Retinal pigment epithelial cell (primary cell): ENCODE measurements around the gene KDELR1.
"Not testable (repeated sequence)": the region's sequence is repeated elsewhere in the genome, so short reads cannot be mapped to it uniquely, and the experiment has no call there.

Source experiments
- DNase-seq: peaks from one replicate; pipeline ENCODE4 v3.0.0-alpha.2; 2010; ENCODE audit warnings: low read depth
- H3K4me3 ChIP-seq: 2 replicates; pipeline ENCODE4 v1.5.1; 2011; ENCODE audit warnings: mild to moderate bottlenecking, low read length, control low read depth, moderate library complexity
- TF ChIP-seq, protein P1 (sequence below): conservative IDR thresholded peaks from 2 replicates; pipeline ENCODE4 v1.5.1; 2011; ENCODE audit warnings: low read depth, low read length, control low read depth, inconsistent platforms

KDELR1 gene

DNA sequence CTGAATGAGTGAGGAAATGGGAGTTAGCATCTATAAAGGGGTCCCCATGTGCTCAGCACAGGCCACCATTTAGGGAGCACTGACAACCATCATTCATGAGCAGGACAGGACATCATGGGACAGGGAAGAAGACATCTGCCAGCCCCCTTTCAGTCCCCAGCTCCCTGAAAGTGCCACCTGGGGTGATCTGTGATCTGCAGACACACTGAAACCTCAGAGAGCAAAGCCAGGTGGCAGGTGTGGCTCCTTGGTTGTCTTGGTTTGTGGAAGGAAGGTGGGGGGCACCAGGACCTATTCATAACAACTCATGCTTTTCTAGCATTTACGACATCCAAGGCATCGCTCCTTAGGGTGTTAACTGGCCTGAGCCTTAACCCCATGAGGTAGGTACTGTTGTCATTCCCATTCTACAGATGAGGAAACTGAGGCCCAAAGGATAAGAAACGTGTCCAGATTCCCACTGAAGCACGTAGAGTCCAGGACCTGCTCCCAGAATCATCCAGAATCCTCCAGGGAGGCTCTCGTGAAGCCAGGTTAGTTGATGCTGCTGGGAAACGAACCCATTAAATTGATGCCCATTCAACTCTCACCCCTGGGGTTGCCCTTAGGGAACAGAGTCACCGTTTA, 5.8 kb downstream of the KDELR1 start:
- no peak overlapping the region for H3K4me3 ChIP-seq
- DNase-seq: no peak
- TF ChIP-seq, protein P1, sequence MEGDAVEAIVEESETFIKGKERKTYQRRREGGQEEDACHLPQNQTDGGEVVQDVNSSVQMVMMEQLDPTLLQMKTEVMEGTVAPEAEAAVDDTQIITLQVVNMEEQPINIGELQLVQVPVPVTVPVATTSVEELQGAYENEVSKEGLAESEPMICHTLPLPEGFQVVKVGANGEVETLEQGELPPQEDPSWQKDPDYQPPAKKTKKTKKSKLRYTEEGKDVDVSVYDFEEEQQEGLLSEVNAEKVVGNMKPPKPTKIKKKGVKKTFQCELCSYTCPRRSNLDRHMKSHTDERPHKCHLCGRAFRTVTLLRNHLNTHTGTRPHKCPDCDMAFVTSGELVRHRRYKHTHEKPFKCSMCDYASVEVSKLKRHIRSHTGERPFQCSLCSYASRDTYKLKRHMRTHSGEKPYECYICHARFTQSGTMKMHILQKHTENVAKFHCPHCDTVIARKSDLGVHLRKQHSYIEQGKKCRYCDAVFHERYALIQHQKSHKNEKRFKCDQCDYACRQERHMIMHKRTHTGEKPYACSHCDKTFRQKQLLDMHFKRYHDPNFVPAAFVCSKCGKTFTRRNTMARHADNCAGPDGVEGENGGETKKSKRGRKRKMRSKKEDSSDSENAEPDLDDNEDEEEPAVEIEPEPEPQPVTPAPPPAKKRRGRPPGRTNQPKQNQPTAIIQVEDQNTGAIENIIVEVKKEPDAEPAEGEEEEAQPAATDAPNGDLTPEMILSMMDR: no peak

DNA sequence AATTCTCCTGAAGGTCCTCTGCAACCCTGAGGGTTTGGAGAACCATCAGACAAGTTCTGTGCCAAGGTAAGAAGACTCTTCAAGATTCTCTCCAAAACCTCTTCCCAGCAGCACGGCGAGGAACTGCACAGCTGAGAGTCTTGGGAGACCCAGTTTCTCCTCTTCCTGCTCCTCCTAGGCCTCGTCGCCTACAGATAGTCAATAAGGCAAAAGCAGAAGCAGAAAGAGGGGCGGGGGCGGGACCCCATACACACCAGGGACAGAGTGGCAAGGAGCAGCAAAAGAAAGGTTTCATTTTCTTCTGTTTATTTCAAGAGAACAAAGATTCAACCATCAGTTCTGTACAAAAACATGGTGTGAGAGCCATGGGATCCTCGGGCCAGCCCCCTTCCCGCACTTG, 9.1 kb downstream of the KDELR1 start:
- DNase-seq: no peak
- no peak overlapping the region for H3K4me3 ChIP-seq
- TF ChIP-seq, protein P1: no peak

DNA sequence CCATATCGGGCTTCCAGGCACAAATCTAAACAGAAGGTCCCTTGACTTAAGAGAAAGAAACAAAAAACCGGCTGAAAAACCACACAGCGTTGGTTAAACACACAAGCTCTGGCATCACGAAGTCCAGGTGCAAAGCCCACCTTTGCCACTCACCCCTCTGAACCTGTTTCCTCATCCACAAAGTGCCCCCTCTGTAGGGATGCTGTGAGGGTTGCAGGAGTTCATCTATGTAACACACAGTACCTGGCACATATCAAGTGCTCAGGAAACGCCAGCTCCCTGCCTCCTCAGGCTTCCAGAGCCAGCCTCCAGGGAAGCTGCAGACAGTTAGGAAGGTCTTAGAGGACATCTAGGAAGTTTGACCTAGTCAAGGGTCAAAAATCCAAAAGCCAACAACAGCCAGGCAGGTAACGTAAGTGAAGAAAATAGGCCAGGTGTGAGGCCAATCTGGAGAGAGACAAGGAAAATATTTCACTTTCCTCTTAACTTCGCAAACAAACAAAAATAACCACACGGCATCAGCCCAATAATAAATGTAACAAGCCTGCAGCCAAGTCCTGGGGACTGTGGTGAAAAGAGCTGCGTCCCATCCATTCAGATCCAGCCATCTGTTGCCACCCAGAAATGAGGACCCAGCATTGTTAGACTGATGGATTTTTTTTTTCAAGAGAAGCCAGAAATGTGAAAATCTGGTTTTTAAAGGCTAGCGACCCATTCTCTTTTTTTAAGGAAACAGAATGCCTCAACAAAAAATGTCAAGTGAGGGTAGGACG, 10.0 kb downstream of the KDELR1 start:
- no peak overlapping the region for H3K4me3 ChIP-seq
- DNase-seq: no peak

DNA sequence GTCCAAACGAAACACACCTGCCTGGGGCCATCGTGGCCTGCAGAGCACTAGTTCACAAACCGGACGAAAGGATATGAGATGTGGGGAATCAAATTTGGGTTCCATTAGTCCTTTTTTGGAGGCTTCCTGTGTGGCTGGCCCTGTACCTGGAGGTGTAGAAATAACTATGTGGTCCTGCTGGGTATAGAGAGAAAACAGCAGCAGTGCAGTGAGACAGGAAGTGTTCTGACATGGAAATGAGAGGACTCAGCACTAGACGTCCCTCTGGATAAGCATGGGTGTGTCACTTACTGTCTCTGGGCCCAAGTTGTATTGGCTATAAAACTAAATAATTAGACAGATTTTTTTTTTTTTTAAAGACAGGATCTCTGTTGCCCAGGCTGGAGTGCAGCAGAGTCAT, 12.3 kb downstream of the KDELR1 start:
- TF ChIP-seq, protein P1: no peak
- no peak overlapping the region for H3K4me3 ChIP-seq
- no peak for DNase-seq

More for the DNA sequence above, 10.0 kb downstream of the KDELR1 start:
- TF ChIP-seq, protein P1: no peak

DNA sequence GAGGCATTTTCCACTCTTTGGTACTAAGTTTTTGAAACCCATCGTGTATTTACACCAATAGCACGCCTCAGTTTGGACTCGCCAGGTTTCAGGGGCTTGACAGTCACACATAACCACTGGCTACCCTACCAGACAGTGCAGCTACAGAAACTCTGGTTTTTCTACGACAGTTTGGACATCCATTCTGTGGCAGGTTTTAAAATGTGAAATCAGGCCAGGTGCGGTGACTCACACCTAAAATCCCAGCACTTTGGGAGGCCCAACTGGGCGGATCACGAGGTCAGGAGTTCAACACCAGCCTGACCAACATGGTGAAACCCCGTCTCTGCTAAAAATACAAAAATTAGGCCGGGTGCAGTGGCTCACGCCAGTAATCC, 13.2 kb downstream of the KDELR1 start:
- no peak for DNase-seq
- H3K4me3 ChIP-seq: no peak overlapping the region
- TF ChIP-seq, protein P1: no peak

DNA sequence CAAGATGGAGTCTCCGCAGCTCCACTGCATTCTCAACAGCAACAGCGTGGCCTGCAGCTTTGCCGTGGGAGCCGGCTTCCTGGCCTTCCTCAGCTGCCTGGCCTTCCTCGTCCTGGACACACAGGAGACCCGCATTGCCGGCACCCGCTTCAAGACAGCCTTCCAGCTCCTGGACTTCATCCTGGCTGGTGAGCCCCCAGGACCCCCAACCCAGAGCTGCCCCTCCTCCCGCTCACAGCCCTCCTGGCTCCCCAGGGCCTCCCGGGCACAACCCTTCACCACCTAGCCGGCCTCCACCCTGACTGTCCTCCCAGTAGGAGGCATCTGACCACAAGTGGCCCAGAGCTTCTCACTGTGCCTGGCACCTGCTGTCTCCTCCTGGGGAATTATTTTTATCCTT, 17.8 kb downstream of the KDELR1 start:
- no peak overlapping the region for H3K4me3 ChIP-seq
- DNase-seq: no peak
- TF ChIP-seq, protein P1: no peak

DNA sequence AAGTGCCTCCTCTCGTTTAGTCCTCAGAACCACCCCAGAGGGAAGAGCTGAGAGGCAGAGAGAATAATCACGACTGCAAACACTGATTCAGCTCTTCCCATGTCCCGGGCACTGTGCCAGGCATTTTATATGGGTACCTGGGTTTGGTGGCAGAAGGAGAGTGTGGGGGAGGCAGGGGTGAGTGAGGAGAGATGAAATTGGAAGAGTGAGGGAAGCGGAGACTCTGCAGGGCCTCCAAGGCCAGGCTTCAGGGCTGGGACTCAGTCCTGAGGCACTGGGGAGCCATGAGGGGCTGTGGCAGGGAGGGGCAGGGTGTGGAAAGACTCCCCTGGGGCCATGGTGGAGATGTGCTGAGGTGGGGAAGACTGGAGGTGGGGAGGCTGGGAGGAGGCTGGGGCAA, 18.4 kb downstream of the KDELR1 start:
- DNase-seq: no peak
- TF ChIP-seq, protein P1: no peak
- no peak overlapping the region for H3K4me3 ChIP-seq

DNA sequence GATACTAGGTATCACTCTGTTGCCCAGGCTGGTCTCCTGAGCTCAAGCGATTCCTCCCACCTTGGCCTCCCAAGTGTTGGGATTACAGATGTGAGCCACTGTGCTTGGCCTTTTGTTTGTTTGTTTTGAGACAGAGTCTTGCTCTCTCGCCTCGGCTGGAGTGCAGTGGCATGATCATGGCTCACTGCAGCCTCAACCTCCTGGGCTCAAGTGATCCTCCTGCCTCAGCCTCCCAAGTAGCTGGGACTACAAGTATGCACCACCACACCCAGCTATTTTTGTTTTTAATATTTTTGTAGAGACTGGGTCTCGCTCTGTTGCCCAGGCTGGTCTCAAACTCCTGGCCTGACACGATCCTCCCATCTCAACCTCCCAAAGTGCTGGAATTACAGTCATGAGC, 19.6 kb downstream of the KDELR1 start:
- not testable (repeated sequence) for H3K4me3 ChIP-seq, DNase-seq
